D721Med (cell line): ENCODE measurements around the gene YRDC.
A peak's percentile ranks its signal among the peaks of the same experiment; 100 is the strongest.

Source experiments
- DNase-seq: peaks from one replicate; pipeline ENCODE4 v3.0.0; 2011; ENCODE audit warnings: low spot score; ENCODE audit not compliant: insufficient read length
- FAIRE-seq: peaks from 2 replicates; lab custom pipeline; 2011; peaks lifted over from hg19 to GRCh38; lab: Jason Lieb, UNC
- TF ChIP-seq, protein P1 (sequence below): IDR thresholded peaks from 2 replicates; pipeline ENCODE4 v1.5.1; 2012; ENCODE audit warnings: mild to moderate bottlenecking, control low read depth; ENCODE audit not compliant: insufficient read depth; ENCODE audit errors: missing control alignments

Gene YRDC

DNA sequence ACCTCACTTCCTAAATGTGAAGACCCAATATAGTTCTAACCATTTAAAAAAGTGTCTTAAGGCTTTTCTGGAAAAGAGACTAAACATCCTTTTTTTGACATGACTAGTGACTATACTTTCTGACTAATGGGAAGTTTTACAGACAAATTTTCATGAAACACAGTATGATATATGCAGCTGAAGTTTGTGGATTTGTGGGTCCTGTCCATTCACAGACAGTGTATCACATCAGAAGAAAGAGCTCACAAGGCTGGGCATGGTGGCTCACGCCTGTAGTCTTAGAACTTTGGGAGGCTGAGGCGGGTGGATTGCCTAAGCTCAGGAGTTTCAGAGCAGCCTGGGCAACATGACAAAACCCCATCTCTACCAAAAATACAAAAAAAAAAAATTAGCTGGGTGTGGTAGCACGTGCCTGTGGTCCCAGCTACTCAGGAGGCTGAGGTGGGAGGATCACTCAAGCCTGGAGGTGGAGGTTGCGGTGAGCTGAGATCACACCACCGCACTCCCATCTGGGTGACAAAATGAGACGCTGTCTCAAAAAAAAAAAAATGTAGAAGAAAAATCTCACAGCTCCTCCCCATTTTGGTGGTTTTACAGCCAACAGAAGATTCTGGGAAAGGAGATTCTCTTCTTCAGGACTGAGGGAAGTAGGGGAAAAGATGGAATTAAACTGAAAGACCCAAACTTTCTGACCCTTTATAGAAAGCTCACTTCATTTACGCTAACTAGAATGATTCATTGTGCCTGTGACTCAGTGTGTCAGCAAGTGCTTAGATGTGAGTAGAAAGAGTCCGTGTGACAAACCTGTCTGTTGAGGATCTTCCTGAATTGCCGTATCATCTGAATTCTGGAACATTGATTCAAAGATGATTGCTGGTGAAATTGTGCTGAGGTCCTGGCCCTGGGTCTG is 15.2 kb upstream of the YRDC start:
- TF ChIP-seq, protein P1, sequence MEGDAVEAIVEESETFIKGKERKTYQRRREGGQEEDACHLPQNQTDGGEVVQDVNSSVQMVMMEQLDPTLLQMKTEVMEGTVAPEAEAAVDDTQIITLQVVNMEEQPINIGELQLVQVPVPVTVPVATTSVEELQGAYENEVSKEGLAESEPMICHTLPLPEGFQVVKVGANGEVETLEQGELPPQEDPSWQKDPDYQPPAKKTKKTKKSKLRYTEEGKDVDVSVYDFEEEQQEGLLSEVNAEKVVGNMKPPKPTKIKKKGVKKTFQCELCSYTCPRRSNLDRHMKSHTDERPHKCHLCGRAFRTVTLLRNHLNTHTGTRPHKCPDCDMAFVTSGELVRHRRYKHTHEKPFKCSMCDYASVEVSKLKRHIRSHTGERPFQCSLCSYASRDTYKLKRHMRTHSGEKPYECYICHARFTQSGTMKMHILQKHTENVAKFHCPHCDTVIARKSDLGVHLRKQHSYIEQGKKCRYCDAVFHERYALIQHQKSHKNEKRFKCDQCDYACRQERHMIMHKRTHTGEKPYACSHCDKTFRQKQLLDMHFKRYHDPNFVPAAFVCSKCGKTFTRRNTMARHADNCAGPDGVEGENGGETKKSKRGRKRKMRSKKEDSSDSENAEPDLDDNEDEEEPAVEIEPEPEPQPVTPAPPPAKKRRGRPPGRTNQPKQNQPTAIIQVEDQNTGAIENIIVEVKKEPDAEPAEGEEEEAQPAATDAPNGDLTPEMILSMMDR: no peak
- no peak for FAIRE-seq
- DNase-seq: no peak

- TF ChIP-seq, protein P1: no peak
- FAIRE-seq (no peak), DNase-seq (no peak)
Measured at GRCh38 chr1:37821481-37821880, 13.5 kb upstream of the YRDC start.

DNA sequence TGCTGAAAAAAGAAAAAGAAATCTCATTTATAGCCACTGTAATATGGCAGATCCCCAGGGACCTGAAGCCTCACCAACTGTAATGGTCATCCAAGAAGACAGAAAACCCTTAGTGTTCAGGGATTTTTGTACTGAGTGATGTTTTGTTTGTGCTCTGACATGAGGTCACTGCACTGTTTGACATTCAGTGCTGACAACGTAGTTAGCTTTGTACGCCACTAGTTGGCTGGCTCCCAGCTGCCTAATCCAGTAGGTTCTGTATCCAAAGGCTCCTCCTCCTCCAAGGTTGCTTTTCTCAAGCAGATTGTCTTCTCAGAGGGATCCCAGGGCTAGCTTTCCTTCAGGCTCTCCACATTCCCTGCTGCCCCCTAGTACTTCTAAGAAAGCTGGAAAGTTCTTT is 9.5 kb upstream of the YRDC start:
- DNase-seq (no peak), FAIRE-seq (no peak)
- TF ChIP-seq, protein P1: no peak

DNA sequence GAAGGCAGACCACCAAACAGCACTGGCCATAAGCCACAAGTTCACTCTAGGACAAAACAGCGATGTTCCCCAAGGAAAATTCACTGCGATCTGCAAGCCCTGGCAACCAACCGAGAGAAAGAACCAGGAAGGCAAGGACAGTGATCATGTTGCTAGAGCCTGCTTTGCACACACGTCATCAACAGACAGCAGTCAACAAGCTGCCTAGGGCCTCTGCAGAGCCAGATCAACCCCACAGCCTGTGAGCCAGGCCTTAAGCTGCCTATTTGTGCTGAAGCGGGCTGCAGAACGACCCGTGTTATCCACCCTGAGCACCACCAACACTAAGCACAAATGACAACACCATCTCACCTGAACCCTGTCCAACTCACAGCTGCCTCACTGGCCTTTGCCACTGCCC is 6.2 kb upstream of the YRDC start:
- FAIRE-seq (no peak), DNase-seq (no peak)
- TF ChIP-seq, protein P1: no peak

DNA sequence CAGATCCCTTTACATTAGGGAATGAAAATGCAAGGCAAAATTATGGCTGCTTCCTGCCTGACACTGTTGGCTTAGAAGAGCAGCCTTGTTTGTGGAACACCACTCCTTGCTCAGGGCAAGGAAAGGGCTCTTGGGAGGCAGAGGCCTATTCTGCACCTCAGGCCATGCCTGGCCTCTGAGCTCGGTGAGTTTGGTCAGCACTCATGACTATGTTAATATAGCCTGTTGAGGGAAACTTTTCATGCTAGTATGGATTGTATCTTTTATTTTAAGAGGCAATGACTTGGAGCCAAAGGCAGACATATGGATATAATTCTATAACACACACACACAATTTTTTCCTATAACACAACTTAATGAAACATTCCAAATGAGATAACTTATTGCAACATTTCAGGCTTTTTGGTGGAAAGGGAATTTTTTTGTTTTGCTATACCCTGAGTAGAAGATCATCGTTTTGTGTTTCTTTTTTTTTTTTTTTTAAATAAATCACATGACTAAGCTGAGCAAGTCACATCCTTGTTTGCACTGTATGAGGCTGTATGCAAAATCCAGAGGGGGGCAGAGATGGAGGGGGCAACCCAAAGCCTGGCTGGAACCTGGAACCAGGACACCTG is 5.6 kb upstream of the YRDC start:
- FAIRE-seq: no peak
- DNase-seq: no peak
- TF ChIP-seq, protein P1: no peak

GRCh38 chr1:37811027-37811655 is 3.1 kb upstream of the YRDC start:
- FAIRE-seq (no peak), DNase-seq (no peak)
- TF ChIP-seq, protein P1: peak; percentile 81

- FAIRE-seq (no peak), DNase-seq (no peak)
- TF ChIP-seq, protein P1: no peak
Measured at GRCh38 chr1:37809942-37810341, 1.9 kb upstream of the YRDC start.
